NCI-H526 (cell line): ENCODE measurements around the gene CD300E.

Experiments used
- DNase-seq, 2 experiments: peaks; one replicate each; lab custom pipeline; 2025; lab: John Stamatoyannopoulos, UW

Gene CD300E

GRCh38 chr17:74566132-74566753 lies 57.3 kb downstream of the CD300E start:
- DNase-seq, result peak in 1 of 2 experiments; percentile 61

GRCh38 chr17:74565126-74565525 lies 58.4 kb downstream of the CD300E start:
- no peak for DNase-seq

GRCh38 chr17:74563358-74563757 lies 60.2 kb downstream of the CD300E start:
- no peak for DNase-seq

- no peak for DNase-seq
Observed at GRCh38 chr17:74561586-74561985, 62.0 kb downstream of the CD300E start.
